Measurements from ENCODE around the gene MTERF4. TPM values are rescaled to one million over a fixed set of nuclear protein-coding genes. Genes with fewer than 3 reads are reported as not detected.

The MTERF4 gene
- total RNA-seq, 1 donor, result 36.5 TPM

DNA sequence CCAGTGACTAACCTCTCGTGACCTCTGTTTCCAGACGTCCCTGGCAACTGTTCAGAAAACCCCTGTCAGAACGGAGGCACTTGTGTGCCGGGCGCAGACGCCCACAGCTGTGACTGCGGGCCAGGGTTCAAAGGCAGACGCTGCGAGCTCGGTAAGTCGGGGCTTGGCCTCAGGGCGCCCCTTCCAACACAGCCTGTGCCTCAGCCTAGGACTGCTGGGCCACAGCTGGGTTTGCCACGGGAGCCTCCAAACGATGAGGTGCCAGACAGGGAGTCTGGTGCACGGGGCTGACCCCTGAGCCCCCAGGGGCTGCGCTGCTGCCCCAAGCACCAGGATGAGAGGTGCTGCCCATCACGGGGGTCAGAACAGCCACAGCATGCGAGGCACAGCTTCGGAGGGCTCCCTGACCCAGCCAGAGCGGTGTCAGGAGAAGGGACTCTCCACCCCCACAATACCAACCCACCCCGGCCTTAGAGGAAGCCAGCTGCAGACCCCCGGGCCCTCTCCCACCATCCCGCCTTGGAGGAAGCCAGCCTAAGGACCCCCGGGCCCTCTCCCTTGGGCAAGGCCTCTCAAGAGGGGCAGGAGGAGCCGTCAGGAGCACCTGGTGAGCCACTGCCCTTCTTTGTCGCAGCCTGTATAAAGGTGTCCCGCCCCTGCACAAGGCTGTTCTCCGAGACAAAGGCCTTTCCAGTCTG is 20.3 kb downstream of the MTERF4 start:
- TF ChIP-seq, protein P1, sequence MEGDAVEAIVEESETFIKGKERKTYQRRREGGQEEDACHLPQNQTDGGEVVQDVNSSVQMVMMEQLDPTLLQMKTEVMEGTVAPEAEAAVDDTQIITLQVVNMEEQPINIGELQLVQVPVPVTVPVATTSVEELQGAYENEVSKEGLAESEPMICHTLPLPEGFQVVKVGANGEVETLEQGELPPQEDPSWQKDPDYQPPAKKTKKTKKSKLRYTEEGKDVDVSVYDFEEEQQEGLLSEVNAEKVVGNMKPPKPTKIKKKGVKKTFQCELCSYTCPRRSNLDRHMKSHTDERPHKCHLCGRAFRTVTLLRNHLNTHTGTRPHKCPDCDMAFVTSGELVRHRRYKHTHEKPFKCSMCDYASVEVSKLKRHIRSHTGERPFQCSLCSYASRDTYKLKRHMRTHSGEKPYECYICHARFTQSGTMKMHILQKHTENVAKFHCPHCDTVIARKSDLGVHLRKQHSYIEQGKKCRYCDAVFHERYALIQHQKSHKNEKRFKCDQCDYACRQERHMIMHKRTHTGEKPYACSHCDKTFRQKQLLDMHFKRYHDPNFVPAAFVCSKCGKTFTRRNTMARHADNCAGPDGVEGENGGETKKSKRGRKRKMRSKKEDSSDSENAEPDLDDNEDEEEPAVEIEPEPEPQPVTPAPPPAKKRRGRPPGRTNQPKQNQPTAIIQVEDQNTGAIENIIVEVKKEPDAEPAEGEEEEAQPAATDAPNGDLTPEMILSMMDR (IDR thresholded peaks at IDR 0.05; ENCODE audit: insufficient read depth, low read length), result no peak
- no peak for DNase-seq (ENCODE audit: low read depth)
- H3K4me3 ChIP-seq (ENCODE audit: low read depth, low read length), result no peak overlapping the region

DNA sequence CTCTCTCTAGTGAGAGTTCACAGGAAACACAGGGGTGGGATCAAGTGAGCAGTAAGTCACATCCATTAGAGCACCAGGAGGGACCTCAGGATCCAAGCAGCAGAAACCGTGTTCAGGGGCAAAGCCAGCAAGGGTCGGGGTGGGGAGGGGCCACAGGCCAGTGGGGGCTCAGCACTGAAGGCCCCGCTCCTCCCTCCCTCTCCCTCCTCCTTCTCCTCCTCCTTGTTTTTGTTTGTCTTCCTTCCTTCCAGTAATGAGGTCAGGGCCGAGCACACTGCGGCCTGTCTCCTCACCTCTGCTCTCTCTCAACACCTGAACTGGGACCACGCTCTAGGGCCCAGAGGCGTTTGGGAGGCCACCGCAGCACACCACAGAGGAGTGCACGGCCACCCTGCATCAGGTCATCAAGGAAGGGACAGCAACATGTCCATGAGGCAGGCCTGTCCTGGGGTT is 20.9 kb downstream of the MTERF4 start:
- no peak overlapping the region for H3K4me3 ChIP-seq (ENCODE audit: low read depth, low read length)
- no peak for DNase-seq (ENCODE audit: low read depth)
- TF ChIP-seq, protein P1 (IDR thresholded peaks at IDR 0.05; ENCODE audit: insufficient read depth, low read length), result no peak

DNA sequence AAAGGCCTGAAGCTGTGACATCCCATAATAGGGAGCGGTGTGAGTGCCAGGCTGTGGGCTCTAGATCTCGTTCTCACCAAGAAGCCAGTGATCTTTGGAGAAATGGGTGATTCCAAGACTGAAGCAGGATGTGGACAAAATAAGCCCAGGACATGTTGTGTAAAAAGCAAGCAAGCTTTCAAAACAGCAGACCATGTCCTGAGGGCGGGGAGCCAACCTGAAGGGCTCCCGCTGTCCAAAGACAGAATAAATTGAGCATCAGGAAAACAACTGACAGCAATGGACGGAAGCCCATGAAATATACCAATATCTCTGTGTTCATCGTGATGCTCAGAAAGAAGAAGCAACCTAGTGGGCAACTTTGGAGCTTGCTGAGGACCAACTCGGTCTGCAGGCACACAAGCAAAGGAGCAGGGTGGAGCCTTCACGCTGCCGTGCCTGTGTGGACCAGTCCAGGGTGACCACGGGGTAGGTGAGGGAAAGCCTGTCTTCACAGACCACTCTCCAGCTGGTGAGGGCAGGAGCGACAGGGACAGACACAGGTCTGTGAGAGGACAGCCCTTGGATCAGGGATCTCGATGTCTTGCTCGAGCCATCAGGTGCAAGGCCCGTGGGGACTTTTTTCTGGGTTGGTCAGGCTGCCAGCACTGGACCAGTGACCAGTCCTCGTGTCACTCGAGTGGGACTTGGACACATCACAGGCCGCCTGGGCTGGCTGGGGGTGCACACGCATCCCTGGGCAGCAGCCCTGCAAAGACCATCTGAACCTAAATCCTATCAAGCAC is 21.5 kb downstream of the MTERF4 start:
- TF ChIP-seq, protein P1 (IDR thresholded peaks at IDR 0.05; ENCODE audit: insufficient read depth, low read length), result no peak
- H3K4me3 ChIP-seq (ENCODE audit: low read depth, low read length), result no peak overlapping the region
- DNase-seq (ENCODE audit: low read depth), result no peak

DNA sequence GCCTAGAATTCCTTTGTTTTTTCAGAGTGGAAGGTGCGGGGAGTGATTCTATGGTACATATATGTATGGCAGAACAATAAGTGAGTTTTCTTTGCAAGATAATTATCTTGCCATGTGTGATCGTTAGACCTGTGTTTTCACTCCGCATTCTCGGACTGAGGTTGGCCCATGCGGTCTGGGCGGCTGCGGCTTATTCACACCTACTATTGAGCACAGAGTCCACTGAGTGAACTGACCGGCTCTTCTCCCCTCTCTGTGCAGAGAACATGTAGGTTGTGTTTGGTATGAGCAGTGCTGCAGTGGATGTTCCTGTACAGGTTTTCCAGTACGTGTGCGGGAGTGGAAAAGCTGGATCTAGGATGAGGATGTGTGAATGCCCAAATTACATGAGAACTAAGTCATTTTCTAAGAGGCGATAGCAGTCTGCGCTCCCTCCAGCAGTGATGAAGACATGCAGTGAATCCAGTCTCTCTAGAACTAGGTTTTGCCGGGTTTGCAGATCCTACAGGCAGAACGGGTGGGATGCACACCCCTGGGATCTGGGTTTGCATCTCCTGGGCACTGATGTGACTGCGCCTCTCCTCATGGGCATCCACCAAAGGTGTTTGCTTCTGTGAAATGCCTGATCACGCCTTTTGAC is 27.1 kb downstream of the MTERF4 start:
- H3K4me3 ChIP-seq (ENCODE audit: low read depth, low read length), result no peak overlapping the region
- DNase-seq (ENCODE audit: low read depth), result no peak

DNA sequence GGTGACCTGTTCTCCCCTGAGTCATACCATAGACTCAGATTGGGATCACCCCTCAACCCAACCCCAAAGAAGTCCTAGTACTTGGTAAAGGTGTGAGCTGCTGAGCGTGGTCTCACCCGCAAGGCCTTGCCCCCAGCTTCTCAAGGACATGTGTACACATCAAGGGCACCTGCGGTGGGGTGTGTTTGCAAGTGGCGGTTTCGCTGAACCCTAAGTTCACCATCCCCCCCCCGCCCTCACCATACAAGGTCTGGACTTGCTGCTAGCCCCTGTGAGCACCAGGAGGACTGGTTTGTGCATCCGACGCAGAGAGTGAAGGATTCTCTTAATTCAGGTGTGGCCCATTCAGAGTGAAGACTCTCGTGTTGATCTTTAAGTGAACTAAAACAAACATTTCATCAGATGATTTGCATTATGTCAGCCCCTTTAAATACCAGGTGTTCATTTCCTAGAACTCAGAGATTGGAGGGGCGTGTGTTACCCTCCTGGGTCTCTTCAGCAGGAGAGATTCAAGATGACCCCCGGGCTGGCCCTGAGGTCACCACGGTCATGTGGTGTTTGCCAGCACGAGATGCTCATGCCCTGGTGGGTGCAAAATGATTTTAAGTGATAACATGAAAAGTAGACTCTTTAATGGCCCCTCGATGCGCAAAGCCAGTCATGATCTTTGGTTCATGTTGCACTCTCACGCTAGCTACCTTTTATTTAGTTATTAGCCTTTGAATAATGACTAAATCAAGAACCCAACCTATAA is 27.8 kb downstream of the MTERF4 start:
- H3K4me3 ChIP-seq (ENCODE audit: low read depth, low read length), result no peak overlapping the region
- TF ChIP-seq, protein P1 (IDR thresholded peaks at IDR 0.05; ENCODE audit: insufficient read depth, low read length), result no peak
- DNase-seq (ENCODE audit: low read depth), result no peak

More for the DNA sequence above, 27.1 kb downstream of the MTERF4 start:
- TF ChIP-seq, protein P1 (IDR thresholded peaks at IDR 0.05; ENCODE audit: insufficient read depth, low read length), result no peak
